ENCODE measurements around the gene ZSCAN25. TPM values are rescaled to one million over a fixed set of nuclear protein-coding genes. Genes with fewer than 3 reads are reported as not detected.

ZSCAN25 gene
- total RNA-seq, 1 experiment from 2014 or later, result 20.6 TPM

- intact Hi-C loops (cut with micrococcal nuclease; ENCODE audit: unreplicated experiment), result no loop called here
- Histone ChIP-seq H3K27ac (ENCODE audit: low read depth, low read length, poor library complexity, severe bottlenecking) (no peak overlapping the region), H3K4me3 (ENCODE audit: low read depth, low read length, poor library complexity, severe bottlenecking) (no peak overlapping the region), H3K4me1 (ENCODE audit: insufficient read depth, low read length, poor library complexity, severe bottlenecking) (no peaks in the 10 kb centered on the region), H3K36me3 (ENCODE audit: insufficient read depth, low read length, poor library complexity, severe bottlenecking) (no peaks in the 10 kb centered on the region), H3K9me3 (ENCODE audit: low read depth, low read length, poor library complexity, severe bottlenecking) (no peaks in the 10 kb centered on the region), H3K27me3 (replicated peaks; ENCODE audit: insufficient read depth, low read depth, low read length, poor library complexity) (no peaks in the 10 kb centered on the region)
- POLR2A ChIA-PET (ENCODE audit: low non-redundant PET), result no interaction called here
- no TSS peak for BruUV-seq (replicated peaks)
- no peak for TF ChIP-seq CTCF (conservative IDR thresholded peaks at IDR 0.05; ENCODE audit: low read depth, low read length)
- no peak for TF ChIP-seq EZH2 (IDR thresholded peaks at IDR 0.05; ENCODE audit: borderline replicate concordance, low read depth, low read length, poor library complexity, severe bottlenecking)
- no peak for DNase-seq (ENCODE audit: low spot score)
- CTCF ChIA-PET, result no interaction called here
These were observed 28.8 kb downstream of the ZSCAN25 start for GRCh38 chr7:99645590-99645989.

GRCh38 chr7:99648843-99649242 is 32.1 kb downstream of the ZSCAN25 start:
- DNase-seq (ENCODE audit: low spot score), result no peak
- Histone ChIP-seq H3K4me1 (ENCODE audit: insufficient read depth, low read length, poor library complexity, severe bottlenecking) (no peaks in the 10 kb centered on the region), H3K4me3 (ENCODE audit: low read depth, low read length, poor library complexity, severe bottlenecking) (no peak overlapping the region), H3K9me3 (ENCODE audit: low read depth, low read length, poor library complexity, severe bottlenecking) (no peaks in the 10 kb centered on the region), H3K36me3 (ENCODE audit: insufficient read depth, low read length, poor library complexity, severe bottlenecking) (no peaks in the 10 kb centered on the region), H3K27ac (ENCODE audit: low read depth, low read length, poor library complexity, severe bottlenecking) (no peak overlapping the region), H3K27me3 (replicated peaks; ENCODE audit: insufficient read depth, low read depth, low read length, poor library complexity) (no peaks in the 10 kb centered on the region)
- CTCF ChIA-PET, result no interaction called here
- POLR2A ChIA-PET (ENCODE audit: low non-redundant PET), result no interaction called here
- TF ChIP-seq EZH2 (IDR thresholded peaks at IDR 0.05; ENCODE audit: borderline replicate concordance, low read depth, low read length, poor library complexity, severe bottlenecking), result no peak
- TF ChIP-seq CTCF (conservative IDR thresholded peaks at IDR 0.05; ENCODE audit: low read depth, low read length), result no peak
- BruUV-seq (replicated peaks), result no TSS peak
- intact Hi-C loops (cut with micrococcal nuclease; ENCODE audit: unreplicated experiment), result no loop called here

- POLR2A ChIA-PET (ENCODE audit: low non-redundant PET), result no interaction called here
- Histone ChIP-seq H3K27me3 (replicated peaks; ENCODE audit: insufficient read depth, low read depth, low read length, poor library complexity) (no peaks in the 10 kb centered on the region), H3K9me3 (ENCODE audit: low read depth, low read length, poor library complexity, severe bottlenecking) (no peaks in the 10 kb centered on the region), H3K36me3 (ENCODE audit: insufficient read depth, low read length, poor library complexity, severe bottlenecking) (no peaks in the 10 kb centered on the region), H3K4me1 (ENCODE audit: insufficient read depth, low read length, poor library complexity, severe bottlenecking) (no peaks in the 10 kb centered on the region), H3K27ac (ENCODE audit: low read depth, low read length, poor library complexity, severe bottlenecking) (no peak overlapping the region), H3K4me3 (ENCODE audit: low read depth, low read length, poor library complexity, severe bottlenecking) (no peak overlapping the region)
- intact Hi-C loops (cut with micrococcal nuclease; ENCODE audit: unreplicated experiment), result no loop called here
- CTCF ChIA-PET, result no interaction called here
- TF ChIP-seq CTCF (conservative IDR thresholded peaks at IDR 0.05; ENCODE audit: low read depth, low read length) (no peak), EZH2 (IDR thresholded peaks at IDR 0.05; ENCODE audit: borderline replicate concordance, low read depth, low read length, poor library complexity, severe bottlenecking) (no peak)
- no peak for DNase-seq (ENCODE audit: low spot score)
- BruUV-seq (replicated peaks), result no TSS peak
These were observed 34.5 kb downstream of the ZSCAN25 start for GRCh38 chr7:99651290-99651689.
